HepG2 (cell line): ENCODE measurements around the gene FNDC10. TPM values are rescaled to one million over a fixed set of nuclear protein-coding genes. Genes with fewer than 3 reads are reported as not detected.

ENCODE experiments used
- CERS6 ChIP-seq: sonication (generic); formaldehyde crosslinking; IDR thresholded peaks from 2 replicates; pipeline ENCODE4 v1.5.0; 2020; ENCODE audit warnings: missing genetic modification reagents
- FOXJ3 ChIP-seq: sonication (generic); formaldehyde crosslinking; IDR thresholded peaks from 2 replicates; pipeline ENCODE4 v1.4.0; 2020; ENCODE audit warnings: missing genetic modification reagents, mild to moderate bottlenecking, borderline replicate concordance
- GRHL1 ChIP-seq: sonication (generic); formaldehyde crosslinking; conservative IDR thresholded peaks from 2 replicates; pipeline ENCODE4 v1.8.0; 2022; ENCODE audit warnings: missing genetic modification reagents
- GTF3A ChIP-seq: sonication (generic); formaldehyde crosslinking; conservative IDR thresholded peaks from 2 replicates; pipeline ENCODE4 v1.4.0; 2020; ENCODE audit warnings: mild to moderate bottlenecking, missing genetic modification reagents
- HMG20A ChIP-seq: IDR thresholded peaks from 2 replicates; pipeline ENCODE4 v1.6.1; 2016; ENCODE audit warnings: borderline replicate concordance
- NONO ChIP-seq, 2 experiments: fragments of 450-650 bp in 1 of 2; sonication (generic) in 1 of 2; formaldehyde crosslinking in 1 of 2; IDR thresholded peaks in 1 of 2; conservative IDR thresholded peaks in 1 of 2; 2 replicates each; pipeline versions ENCODE4 v1.6.1 to v1.8.0; 2017 to 2022; ENCODE audit warnings: mild to moderate bottlenecking in 1 of 2, missing genetic modification reagents in 1 of 2, moderate library complexity in 1 of 2
- SMAD1 ChIP-seq: sonication (generic); formaldehyde crosslinking; IDR thresholded peaks from 2 replicates; pipeline ENCODE4 v1.4.0; 2020; ENCODE audit warnings: missing genetic modification reagents, low read depth, mild to moderate bottlenecking, borderline replicate concordance
- SNAPC4 ChIP-seq: sonication (generic); formaldehyde crosslinking; IDR thresholded peaks from 2 replicates; pipeline ENCODE4 v1.4.0; 2020; ENCODE audit warnings: mild to moderate bottlenecking, missing genetic modification reagents
- TEF ChIP-seq: sonication (generic); formaldehyde crosslinking; IDR thresholded peaks from 2 replicates; pipeline ENCODE4 v1.5.0; 2020; ENCODE audit warnings: missing genetic modification reagents
- ZC3H13 ChIP-seq: sonication (generic); formaldehyde crosslinking; IDR thresholded peaks from 2 replicates; pipeline ENCODE4 v1.8.1; 2023; ENCODE audit warnings: mild to moderate bottlenecking, missing genetic modification reagents, moderate library complexity
- ZFP1 ChIP-seq: IDR thresholded peaks from 2 replicates; pipeline ENCODE4 v1.6.1; 2016
- ZNF230 ChIP-seq: sonication (generic); formaldehyde crosslinking; IDR thresholded peaks from 2 replicates; pipeline ENCODE4 v1.4.0; 2020; ENCODE audit warnings: mild to moderate bottlenecking, missing genetic modification reagents
- ZNF24 ChIP-seq: fragments of 450-650 bp; IDR thresholded peaks from 2 replicates; pipeline ENCODE4 v1.6.1; 2017; ENCODE audit warnings: antibody characterized with exemption, mild to moderate bottlenecking
- ZNF329 ChIP-seq: sonication (generic); formaldehyde crosslinking; IDR thresholded peaks from 2 replicates; pipeline ENCODE4 v1.9.0; 2021; ENCODE audit warnings: low read depth, mild to moderate bottlenecking, missing genetic modification reagents
- ZNF333 ChIP-seq: sonication (generic); formaldehyde crosslinking; IDR thresholded peaks from 2 replicates; pipeline ENCODE4 v1.4.0; 2020; ENCODE audit warnings: mild to moderate bottlenecking, missing genetic modification reagents, borderline replicate concordance
- ZNF33A ChIP-seq: sonication (generic); formaldehyde crosslinking; IDR thresholded peaks from 2 replicates; pipeline ENCODE4 v1.5.1; 2020; ENCODE audit warnings: missing genetic modification reagents, mild to moderate bottlenecking, moderate library complexity, borderline replicate concordance
- ZNF451 ChIP-seq: sonication (generic); formaldehyde crosslinking; IDR thresholded peaks from 2 replicates; pipeline ENCODE4 v1.5.0; 2020; ENCODE audit warnings: mild to moderate bottlenecking, missing genetic modification reagents
- ZNF800 ChIP-seq: sonication (generic); formaldehyde crosslinking; IDR thresholded peaks from 2 replicates; pipeline ENCODE4 v1.4.0; 2020; ENCODE audit warnings: missing genetic modification reagents
- ZNF816 ChIP-seq: sonication (generic); formaldehyde crosslinking; IDR thresholded peaks from 2 replicates; pipeline ENCODE4 v1.8.0; 2022; ENCODE audit warnings: missing genetic modification reagents, mild to moderate bottlenecking, borderline replicate concordance
- polyA plus RNA-seq, 8 experiments: library from polyadenylated mRNA; depleted of rRNA in 3 of 8; stranded (reverse) in 7 of 8; unstranded in 1 of 8; fragments of >200 nt; fragmentation: Illumina TruSeq in 4 of 8; extraction: Trizol in 4 of 8; gene quantifications; 2 replicates each; pipeline versions ENCODE4 v1.2.1 to v1.2.3, GENCODE V29; 2011 to 2016; ENCODE audit warnings: low read depth in 4 of 8, missing spikeins in 1 of 8, mixed read lengths in 1 of 8; ENCODE audit not compliant: insufficient read depth in 1 of 8
- total RNA-seq, 5 experiments: library from RNA; depleted of rRNA; stranded (reverse); fragments of >200 nt; fragmentation: Illumina TruSeq; extraction: Trizol; gene quantifications; 2 replicates each; pipeline ENCODE4 v1.2.3, GENCODE V29; 2016; ENCODE audit warnings: low read depth in 1 of 5

The FNDC10 gene
- total and polyA plus RNA-seq, 2 of the 13 experiments (the other 11 are each of a cell fraction or from before 2014, with no cell fraction given), result 2.2 to 2.5 TPM

DNA sequence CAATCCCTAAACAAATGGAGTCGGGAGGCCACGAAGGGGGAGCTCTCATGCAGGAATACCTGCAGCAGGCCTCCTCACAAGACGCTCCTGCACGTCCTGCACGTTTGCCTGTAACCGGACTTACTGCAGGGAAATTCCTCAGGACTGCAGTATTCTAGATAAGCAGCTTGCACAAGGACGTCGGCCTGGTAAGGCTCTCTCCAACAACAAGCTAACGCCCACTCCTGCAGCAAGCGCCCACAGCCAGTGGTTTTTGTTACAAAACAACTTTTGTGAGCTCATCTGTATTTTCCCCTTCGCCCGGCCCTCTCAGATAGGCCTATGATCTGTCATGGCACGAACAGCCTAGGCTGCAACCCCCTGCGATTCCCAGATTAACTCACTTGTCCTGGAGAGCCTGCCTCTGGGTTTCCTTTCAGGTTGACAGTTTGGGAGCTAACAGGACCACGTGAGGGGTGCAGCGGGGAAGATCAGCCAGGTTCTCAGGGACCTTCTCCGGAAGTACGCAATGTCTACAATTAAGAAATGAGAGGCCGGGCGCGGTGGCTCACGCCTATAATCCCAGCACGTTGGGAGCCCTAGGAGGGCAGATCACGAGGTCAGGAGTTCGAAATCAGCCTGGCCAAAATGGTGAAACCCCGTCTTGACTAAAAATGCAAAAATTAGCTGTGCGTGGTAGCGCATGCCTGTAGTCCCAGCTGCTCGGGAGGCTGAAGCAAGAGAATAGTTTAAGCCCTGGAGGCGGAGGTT is 14.4 kb upstream of the FNDC10 start (continued):
- TF ChIP-seq SNAPC4 (CRISPR knock-in tag), result no peak
- no peak for TF ChIP-seq HMG20A (CRISPR knock-in tag)
- no peak for TF ChIP-seq FOXJ3 (CRISPR knock-in tag)
- no peak for TF ChIP-seq ZNF24
- no peak for TF ChIP-seq ZC3H13 (CRISPR knock-in tag)
- TF ChIP-seq GTF3A (CRISPR knock-in tag), result no peak
- TF ChIP-seq ZNF329 (CRISPR knock-in tag), result no peak
- no peak for TF ChIP-seq SMAD1 (CRISPR knock-in tag)
- no peak for TF ChIP-seq ZNF230 (CRISPR knock-in tag)
- peak; percentile 31; the same call in 1 of the 2 replicates for TF ChIP-seq ZNF800 (CRISPR knock-in tag)
- TF ChIP-seq GRHL1 (CRISPR knock-in tag), result no peak
- no peak for TF ChIP-seq ZNF816
- TF ChIP-seq ZFP1, result no peak
- TF ChIP-seq CERS6 (CRISPR knock-in tag), result no peak
- TF ChIP-seq ZNF33A, result no peak
- TF ChIP-seq NONO (IDR thresholded peaks at IDR 0.05), result no peak
- TF ChIP-seq NONO (CRISPR knock-in tag; conservative IDR thresholded peaks at IDR 0.05), result no peak
- no peak for TF ChIP-seq ZNF451 (CRISPR knock-in tag)
- no peak for TF ChIP-seq ZNF333 (CRISPR knock-in tag)
- no peak for TF ChIP-seq TEF
